KMS-11 (cell line): ENCODE results near the gene SPATA31A7.
"Not testable (repeated sequence)": the region's sequence is repeated elsewhere in the genome, so short reads cannot be mapped to it uniquely, and the experiment has no call there.

ENCODE experiments used
- H2AFZ ChIP-seq: fragments of 200-600 bp; sonication (generic); 2 replicates; pipeline ENCODE4 v1.6.1; 2016; ENCODE audit warnings: antibody characterized with exemption, mixed run types, low read depth
- H3K27ac ChIP-seq: fragments of 200-600 bp; sonication (generic); 2 replicates; pipeline ENCODE4 v1.6.1; 2016; ENCODE audit warnings: mild to moderate bottlenecking, mixed run types
- H3K27me3 ChIP-seq: fragments of 200-600 bp; sonication (generic); 2 replicates; pipeline ENCODE4 v1.6.1; 2017; ENCODE audit warnings: mild to moderate bottlenecking, low read depth, mixed run types, moderate library complexity; ENCODE audit not compliant: insufficient read depth
- H3K36me3 ChIP-seq: fragments of 200-600 bp; sonication (generic); 2 replicates; pipeline ENCODE4 v1.6.1; 2017; ENCODE audit warnings: mild to moderate bottlenecking, mixed run types; ENCODE audit not compliant: insufficient read depth
- H3K4me1 ChIP-seq: fragments of 200-600 bp; sonication (generic); 2 replicates; pipeline ENCODE4 v1.6.1; 2016; ENCODE audit warnings: mild to moderate bottlenecking, low read depth, mixed run types; ENCODE audit not compliant: poor library complexity, severe bottlenecking
- H3K4me2 ChIP-seq: fragments of 200-600 bp; sonication (generic); 2 replicates; pipeline ENCODE4 v1.7.0; 2016; ENCODE audit warnings: mild to moderate bottlenecking, mixed run types
- H3K4me3 ChIP-seq: fragments of 200-600 bp; sonication (generic); IDR thresholded peaks from 2 replicates; pipeline ENCODE4 v1.6.1; 2017; ENCODE audit warnings: low read depth, low read length, mixed read lengths; ENCODE audit not compliant: insufficient read depth
- H3K79me2 ChIP-seq: fragments of 200-600 bp; sonication (generic); 2 replicates; pipeline ENCODE4 v1.6.1; 2016; ENCODE audit warnings: low read depth, mixed run types; ENCODE audit not compliant: insufficient read depth
- H3K9ac ChIP-seq: fragments of 200-600 bp; sonication (generic); 2 replicates; pipeline ENCODE4 v1.6.1; 2016; ENCODE audit warnings: mild to moderate bottlenecking, mixed run types
- H4K20me1 ChIP-seq: fragments of 200-600 bp; sonication (generic); 2 replicates; pipeline ENCODE4 v1.6.1; 2016; ENCODE audit warnings: mild to moderate bottlenecking, mixed run types; ENCODE audit not compliant: insufficient read depth

SPATA31A7 gene

DNA sequence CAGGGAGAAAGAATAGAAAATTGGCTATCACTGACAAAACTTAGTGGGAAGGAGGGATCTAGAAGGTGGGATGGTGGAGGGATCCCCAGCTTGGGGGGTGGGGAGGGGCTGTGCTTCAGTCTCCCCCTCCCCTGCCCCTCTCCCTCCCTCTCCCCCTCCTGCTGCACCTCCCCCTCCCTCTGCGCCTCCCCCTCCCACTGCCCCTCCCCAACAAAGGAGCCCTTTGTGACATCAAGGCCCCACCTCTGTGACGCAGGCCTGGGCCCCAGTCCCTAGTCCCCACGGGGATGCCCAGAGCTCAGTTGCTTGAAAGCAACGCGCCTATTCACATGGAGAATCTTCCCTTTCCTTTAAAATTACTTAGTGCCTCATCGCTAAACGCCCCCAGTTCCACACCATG is at the start of gene SPATA31A7:
Gene SPATA31A7 (plus strand): TSS at position 301 of the 400 bp plus-strand sequence. CDS start 29 bp downstream, at position 330.
- H3K27ac ChIP-seq, H3K4me3 ChIP-seq, H3K27me3 ChIP-seq, H3K79me2 ChIP-seq, H4K20me1 ChIP-seq, H3K4me2 ChIP-seq, H3K4me1 ChIP-seq, H3K9ac ChIP-seq, H2AFZ ChIP-seq, H3K36me3 ChIP-seq: not testable (repeated sequence)

DNA sequence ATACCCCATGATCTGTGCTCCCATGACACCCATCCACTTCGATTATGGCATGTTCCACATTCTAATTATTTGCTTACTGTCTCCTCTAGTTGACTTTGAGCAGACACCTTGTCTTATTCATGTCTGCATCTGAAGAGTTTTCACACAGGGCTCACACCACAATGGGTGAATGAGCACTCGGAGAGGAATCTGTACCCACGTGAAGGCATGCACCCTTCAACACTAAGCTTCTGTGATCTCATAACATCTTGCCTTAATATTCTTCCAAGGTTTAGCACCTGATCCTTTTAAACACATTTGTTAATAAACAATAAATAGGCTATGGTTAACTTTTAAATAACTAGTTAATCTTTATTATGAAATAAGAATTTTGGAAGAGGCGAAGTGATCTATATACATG is 36.6 kb downstream of the SPATA31A7 start:
- not testable (repeated sequence) for H4K20me1 ChIP-seq, H3K27me3 ChIP-seq

More for the DNA sequence above, 36.6 kb downstream of the SPATA31A7 start:
- H3K9ac ChIP-seq, H3K4me3 ChIP-seq, H2AFZ ChIP-seq, H3K27ac ChIP-seq, H3K4me2 ChIP-seq, H3K36me3 ChIP-seq, H3K79me2 ChIP-seq, H3K4me1 ChIP-seq: not testable (repeated sequence)
